ENCODE data around the gene ACSS1.

GRCh38 chr20:25100914-25101313 lies 43.0 kb upstream of the ACSS1 start:
- TF ChIP-seq ZNF274 (IDR thresholded peaks at IDR 0.05; ENCODE audit: low read depth, low read length) = no peak
- TF ChIP-seq SUZ12 (IDR thresholded peaks at IDR 0.05; ENCODE audit: extremely low read depth, insufficient read depth, insufficient read length) = no peak
